ENCODE measurements around the gene MAP1LC3A.

The MAP1LC3A gene

DNA sequence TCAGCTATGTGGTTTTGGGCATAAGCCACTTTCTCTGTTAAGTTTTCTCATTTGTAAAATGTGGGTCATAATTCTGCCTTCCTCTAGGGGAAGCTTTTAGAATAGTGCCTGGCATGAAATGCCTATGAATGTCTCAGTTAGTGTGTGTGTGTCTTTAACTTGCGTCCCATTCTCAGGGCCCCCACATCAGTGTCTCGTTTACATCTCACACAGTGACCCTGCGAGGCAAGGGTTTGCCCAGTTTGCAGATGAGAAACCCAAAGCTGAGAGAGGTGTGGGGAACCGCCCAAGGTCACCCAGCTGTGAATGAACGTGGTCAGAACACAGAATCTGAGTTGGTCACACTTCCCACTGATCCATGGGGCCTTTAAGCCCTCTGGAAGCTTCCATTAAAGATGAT lies 28.2 kb upstream of the MAP1LC3A start:
- DNase-seq = no peak

DNA sequence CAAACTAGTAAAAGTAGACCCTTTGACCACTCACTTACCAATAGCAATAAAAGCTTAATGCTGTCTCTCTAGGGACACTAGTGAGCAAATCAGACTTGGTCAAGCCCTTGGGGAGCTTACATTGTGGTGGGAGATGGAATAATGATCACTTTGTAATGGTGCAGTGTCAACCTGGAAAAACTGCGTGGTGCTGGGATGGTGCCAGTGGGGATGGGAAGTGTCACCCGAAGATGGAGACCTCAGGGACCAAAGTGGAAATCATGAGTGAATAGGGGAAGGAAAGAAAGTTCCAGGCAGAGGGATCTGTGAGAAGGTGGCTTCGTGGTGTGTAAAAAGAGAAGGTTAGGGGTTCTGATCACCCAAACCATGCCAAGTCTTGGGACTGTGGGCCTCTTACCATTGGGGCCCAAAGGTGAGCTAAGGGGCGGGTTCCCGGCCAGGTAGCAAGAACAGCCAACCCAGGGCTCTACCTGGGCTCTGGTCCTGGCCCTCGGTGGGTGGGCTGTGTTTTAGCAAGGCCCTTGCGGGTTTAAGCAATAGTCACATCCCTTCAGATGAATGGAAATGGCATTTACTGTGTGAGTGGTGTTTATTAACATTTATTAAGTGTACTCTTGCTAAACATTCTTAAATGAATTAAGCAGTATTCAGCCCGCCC lies 26.8 kb upstream of the MAP1LC3A start:
- DNase-seq = no peak

- no peak for DNase-seq
Measured at GRCh38 chr20:34532320-34532719, 26.2 kb upstream of the MAP1LC3A start.

DNA sequence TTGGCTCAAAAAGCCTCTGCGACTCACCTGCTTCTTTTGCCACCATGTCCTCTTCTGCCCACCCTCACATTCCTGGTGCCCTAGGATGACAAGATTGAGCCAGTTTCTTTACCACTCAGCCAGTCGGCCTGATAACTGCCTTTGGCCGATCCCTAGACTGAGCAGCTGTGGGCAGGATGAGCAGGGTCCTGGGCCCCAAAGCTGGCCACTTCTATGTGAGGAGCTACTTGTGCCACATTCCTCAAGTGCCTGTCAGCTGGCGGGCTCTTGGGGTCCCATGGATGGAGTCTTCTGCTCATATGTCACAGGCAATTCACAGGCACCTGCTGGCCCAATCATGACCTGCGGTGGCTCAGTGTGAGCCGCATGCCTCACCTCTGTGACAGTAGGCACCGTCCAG lies 25.8 kb upstream of the MAP1LC3A start:
- no peak for DNase-seq

- no peak for DNase-seq
Measured at GRCh38 chr20:34534391-34535165, 23.9 kb upstream of the MAP1LC3A start.

DNA sequence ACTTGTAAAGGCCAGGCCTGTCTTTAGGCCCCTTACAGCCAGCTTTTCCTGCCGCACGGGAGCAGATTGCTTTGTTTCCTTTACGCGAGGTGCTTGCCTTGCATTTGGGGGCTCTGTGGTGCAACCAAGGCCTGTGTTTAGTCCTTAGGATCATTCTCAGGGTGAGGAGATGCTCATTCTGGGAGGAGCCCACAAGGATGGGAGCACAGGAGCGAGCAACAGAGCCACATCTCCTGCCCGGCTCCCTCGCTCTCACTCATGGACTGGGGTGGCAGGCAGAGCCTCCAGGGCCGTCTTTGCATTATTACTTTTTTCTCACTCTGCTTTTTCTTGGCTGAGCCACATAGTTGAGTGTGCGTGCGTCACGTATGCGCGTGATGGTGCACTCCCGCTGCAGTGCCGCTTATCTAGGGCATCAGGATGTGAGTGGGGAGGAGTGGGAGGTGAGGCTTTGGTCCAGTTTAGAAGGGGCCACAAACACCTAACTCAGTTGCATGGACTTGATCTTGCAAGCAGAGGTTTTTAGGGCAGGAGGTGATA lies 23.1 kb upstream of the MAP1LC3A start:
- DNase-seq = no peak

DNA sequence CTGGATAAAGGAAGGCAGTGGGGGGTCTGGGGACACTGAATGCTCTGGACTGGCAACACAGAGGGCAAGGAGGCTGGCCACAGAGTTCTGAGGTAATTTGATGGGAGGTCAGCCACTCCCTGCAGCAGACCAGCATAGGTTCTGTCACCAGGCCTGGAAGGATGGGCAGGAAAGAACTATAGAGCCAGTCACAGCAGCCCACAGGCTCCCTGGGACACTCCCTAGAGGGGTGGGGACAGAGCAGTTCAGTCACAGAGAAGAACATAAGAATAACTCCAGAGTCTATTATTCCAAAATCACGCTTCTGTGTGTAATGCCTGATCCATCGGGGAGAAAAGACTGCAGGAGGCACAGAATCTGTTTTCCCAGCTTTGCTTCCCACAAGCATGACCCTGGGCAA lies 22.7 kb upstream of the MAP1LC3A start:
- DNase-seq = no peak

DNA sequence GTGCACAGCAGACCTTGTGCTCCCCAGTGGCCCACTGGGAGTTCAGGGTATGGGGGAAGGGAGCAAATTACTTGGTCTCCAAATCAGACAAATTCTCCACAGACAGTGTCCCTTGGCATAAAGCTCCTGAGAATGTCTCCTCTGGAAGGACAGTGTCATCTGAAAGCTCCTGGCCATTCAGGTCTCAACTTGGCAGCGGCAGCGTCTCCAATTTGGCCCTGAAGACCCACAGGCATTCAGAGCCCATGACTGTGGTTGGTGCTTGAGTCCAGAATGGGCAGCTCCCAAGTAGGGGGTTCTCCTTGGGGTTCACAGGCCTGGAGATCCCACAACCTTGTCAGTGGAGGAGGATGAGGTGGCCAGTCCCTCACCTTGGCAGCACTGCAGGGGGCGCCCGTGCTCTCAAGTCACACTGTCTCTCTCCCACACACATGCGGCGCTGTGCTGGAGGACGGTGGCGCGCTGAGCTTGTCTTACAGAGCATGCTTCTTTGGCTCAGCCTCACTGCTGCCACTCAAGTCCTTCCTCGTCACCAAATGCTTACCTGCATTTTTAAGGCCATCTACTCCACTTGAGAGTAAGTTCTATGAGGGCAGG lies 21.6 kb upstream of the MAP1LC3A start:
- peak; percentile 62 to 92 for DNase-seq

DNA sequence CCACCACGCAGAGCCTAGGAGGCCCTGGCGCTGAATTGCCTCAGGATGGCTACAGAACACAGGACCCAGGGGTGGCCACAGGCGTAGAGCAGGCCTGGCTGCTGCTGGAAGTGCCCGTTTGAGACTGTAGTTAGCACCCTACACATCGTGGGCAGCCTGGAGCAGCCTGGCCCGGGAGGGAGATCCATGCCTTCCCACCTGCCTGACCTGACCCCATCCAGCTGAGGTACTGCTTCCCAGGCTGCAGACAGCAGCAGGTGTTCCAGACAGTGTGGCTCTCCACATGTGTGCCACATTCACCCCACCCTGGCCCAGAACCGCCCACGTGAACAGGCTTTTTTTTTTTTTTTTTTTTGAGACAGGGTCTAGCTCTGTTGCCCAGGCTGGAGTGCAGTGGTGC lies 20.9 kb upstream of the MAP1LC3A start:
- DNase-seq = no peak

DNA sequence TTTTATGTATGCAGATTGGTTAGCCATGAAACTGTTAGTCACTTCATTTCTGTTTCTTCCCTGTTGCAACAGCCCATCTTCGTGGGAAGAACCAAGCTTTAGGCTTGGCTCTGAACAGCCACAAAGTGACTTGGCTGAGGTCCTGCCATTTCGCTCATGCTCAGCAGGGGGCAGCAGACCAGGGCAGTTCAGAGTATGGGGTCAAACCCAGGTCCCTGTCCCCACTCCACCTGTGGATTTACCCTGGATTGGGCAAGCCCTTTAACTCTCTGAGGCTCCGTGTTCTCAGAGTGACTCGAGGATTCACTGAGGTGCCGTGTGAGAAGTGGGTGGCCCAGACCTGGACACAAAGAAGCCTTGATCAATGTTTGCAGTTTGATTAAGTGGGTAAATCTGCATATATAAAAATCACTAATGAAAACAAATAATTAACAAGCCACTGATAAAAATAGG lies 19.8 kb upstream of the MAP1LC3A start:
- DNase-seq = peak in 1 of 2 experiments; percentile 70

DNA sequence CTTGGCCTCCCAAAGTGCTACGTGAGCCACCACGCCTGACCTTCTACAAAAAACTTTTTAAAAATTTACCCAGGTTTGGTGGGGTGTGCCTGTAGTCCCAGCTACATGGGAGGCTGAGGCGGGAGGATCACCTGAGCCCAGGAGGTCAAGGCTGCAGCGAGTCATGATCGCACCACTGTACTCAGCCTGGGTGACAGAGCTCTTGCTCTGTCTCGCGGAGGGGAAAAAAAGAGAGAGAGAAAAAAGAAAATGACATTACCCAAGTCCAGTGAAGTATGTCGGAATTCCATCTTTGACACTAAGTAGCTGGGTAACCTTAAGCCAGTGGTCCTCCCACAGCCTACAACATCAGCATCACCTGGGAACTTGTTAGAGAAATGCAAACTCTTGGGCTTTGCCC lies 18.8 kb upstream of the MAP1LC3A start:
- no peak for DNase-seq

DNA sequence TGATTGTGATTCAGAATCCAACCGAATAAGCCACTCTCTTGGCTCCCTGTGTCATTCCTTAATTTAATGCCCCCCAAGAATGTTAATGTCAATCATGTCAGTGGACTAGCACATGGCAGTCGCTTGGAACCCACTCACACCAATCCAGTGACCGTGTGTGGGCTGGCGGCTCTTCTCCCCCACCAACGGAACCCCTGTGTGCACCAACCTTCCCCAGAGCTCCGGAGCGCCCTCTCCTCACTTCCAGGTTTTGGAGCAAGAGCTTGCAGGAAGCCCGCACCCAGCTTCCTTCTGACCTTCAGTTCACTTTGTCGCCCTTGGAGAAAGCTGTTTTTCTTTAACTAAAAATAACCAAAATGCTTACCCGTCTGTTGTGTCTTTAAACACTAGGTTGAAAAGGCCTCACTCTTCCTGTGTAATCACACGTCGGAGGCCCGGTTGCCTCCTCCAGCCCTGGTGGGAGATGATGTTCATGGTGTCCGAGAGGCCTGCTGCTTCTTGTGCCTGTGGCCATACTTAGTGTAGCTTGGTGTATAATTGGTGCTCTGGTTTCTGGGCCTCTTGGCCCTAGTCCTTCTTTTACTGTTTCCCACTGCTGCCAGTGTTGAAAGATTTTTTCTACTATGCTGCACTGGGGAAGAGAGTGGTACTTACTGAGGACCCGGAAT lies 17.8 kb upstream of the MAP1LC3A start:
- DNase-seq = no peak

DNA sequence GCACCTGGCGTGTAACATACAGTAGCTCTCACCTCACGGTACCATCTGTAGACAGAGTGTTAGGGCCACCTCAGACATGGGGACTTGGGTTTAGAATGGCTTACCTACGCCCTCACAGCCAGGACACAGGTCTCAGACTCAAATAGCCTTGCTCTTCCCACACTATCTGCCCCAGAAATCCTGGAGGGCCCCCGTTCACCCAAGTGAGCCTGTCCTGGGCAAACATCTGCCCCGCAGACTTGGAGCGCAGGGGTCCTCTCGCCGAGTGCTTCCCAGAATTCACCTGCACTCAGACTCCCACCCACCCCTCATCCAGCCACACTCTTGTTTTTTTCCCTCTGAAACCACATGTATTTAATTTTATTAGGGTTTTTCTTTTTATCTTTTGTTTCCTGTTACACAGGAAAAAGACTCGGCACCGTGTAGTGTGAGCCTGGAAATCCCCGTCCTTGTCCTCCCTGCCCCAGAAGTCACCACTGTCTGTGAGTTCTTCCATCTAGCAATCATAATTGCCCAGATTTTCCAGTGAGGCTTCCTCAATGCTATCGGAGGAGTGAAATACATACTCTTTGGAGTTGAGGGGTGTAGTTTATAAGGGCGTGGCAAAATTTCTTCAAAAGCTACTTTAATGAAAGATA lies 17.1 kb upstream of the MAP1LC3A start:
- DNase-seq = no peak

GRCh38 chr20:34541917-34542316 lies 16.6 kb upstream of the MAP1LC3A start:
- no peak for DNase-seq

GRCh38 chr20:34542439-34542838 lies 16.1 kb upstream of the MAP1LC3A start:
- DNase-seq = no peak

DNA sequence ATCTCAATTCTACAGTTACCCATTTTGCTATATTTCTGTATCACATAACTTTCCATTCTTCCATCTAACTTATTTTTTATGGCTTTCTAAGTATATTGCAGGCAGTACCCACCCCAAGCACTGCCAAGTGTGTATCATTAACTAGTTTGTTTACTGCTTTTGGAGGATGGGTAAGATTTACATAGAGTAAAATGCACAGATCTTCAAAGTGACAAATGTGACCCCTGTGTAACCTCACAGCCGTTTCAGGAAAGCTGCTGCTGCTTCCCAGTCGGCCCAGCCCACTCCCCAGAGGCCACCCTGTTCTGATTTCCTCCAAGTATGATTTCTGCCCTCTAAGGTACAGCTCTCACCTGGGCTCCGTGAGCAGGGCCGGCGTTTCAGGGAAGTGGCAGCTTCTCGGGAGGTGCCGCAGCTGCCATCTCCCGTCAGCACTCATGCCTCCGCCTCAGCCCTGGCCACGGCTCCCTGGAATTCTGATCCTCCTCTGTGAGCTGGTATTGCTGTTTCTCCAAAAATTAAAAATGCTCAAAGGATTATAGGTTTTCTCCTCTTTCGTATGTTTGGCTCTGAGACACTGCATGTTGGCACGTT lies 15.0 kb upstream of the MAP1LC3A start:
- DNase-seq = no peak

DNA sequence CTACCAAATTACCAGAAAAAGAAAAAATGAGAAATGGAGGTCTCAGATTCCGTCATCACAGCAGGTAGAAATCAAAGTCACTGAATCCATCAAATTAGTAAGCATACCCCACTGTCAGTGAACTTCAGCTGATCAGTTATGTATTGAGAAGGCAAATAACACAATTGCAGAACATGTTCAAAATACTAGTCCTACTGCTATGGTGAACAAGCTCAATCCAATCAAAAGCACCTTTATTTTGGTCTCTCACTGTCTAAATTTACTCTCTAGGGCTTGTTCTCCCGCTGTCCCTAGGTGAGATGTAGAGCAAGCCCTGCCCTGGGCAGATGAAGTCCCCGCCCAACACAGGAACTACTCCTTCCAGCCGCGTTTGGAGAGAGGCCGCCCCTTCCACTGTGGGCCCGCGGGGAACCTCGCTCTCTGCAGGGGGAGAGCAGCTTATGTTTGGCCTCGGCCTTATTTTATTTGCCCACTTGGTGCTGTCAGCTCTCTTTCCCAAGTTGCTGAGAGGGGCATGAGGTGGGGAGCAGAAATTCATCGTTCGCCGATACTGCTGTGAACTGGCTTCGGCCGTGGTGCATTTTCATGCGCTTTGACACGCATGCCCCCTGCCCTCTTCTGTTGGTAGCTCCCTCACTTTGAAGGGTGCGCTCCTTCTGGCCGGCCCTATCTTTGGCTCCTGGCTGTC lies 14.3 kb upstream of the MAP1LC3A start:
- peak in 1 of 2 experiments; percentile 19 for DNase-seq

DNA sequence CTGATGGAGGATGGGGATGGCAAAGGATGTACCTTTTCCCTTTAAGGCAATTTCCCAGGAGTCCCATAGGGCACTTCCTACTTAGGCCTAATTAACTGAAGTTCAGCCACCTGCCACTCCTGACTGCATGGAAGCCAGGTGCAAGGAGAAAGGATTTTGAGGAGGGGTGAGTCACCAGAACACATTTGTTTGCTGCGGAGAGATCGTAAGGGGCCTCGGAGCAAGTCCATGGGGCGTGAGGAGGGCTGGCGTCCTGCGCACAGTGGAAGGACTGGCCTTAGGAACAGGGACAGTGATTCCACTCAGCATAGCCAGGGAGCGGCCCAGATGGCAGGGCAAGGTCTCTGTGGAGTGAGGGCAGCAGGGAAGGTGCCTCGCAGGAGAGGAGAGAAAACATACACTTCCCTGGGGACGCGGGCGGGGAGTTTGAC lies 11.8 kb upstream of the MAP1LC3A start:
- DNase-seq = peak; percentile 68 to 89

DNA sequence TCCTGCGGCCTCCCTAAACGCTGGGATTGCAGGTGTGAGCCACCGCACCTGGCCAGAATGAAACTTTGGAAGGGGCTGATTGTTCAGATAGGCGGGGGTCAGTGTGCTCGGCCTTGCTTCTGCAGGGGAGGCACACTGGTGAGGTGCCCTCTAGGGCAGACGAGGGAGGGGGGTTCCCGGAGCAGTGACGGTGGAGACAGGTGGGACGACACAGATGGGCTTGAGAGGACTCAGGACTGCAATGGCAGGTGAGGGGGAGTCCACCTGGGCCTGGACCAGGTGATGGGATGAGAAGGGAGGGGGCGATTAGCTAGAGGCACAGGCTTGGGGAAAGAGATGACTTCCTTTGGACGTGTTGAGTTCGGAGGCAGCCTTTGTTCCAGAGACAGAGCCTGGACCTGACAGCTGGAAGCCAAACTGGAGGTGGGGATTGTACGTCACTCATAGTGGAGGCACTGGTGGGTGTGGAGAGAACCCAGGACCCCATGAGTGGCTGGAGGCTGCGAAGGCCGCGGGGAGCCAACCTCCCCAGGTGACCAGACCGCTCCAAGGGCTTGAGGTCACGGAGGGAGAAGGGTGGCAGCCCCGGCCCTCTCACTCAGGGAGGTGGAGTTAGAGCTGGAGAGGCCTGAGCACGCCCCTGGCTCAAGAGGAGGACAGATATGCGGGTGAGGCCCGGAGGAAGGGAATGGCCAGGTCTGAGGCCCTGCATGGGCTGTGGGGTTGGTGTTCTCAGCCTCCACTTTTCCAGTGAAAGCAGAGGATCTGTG lies 10.5 kb upstream of the MAP1LC3A start:
- DNase-seq = no peak

DNA sequence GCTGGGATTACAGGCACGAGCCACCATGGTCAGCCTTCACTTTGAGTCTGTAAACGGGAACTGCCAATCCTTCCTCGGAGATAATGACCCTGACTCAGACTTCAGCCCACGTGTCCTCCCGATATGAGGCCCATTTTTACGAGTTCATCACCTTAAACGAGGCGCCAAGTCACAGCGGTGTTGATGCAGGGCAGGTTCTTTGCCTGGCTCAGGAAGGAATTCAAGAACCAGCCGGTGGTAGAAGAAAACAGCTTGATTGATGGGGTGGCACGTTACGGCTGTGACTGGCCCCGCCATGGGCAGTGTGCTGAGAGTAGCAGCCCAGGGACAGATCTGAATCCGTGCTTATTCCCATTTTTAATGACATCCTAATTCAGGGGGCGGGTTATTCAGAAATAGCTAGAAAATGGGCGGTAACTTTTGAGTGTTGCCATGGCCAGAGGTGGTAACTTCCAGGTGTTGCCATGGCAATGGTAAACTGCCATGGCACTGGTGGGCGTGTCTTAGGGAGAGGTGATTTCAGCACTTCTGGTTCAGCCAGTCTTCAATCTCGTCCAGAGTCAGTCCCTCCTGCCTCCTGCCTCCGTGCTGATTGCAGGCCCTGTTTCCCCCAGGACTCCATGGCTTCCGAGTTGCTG lies 9.1 kb upstream of the MAP1LC3A start:
- peak in 1 of 2 experiments; percentile 31 for DNase-seq
